ENCODE measurements around the gene RETREG3. TPM values are rescaled to one million over a fixed set of nuclear protein-coding genes. Genes with fewer than 3 reads are reported as not detected.
A peak's percentile ranks its signal among the peaks of the same experiment; 100 is the strongest.

The RETREG3 gene
- total and polyA plus RNA-seq, 9 of the 15 experiments (the other 6 are each of a cell fraction or from before 2014, with no cell fraction given): 4.1 to 39.0 (median 16.9) TPM

- no peak for TF ChIP-seq HDAC6 (IDR thresholded peaks at IDR 0.05; ENCODE audit: low read depth, low read length)
- no peak for TF ChIP-seq HDGF (IDR thresholded peaks at IDR 0.05)
- TF ChIP-seq HINFP (tag; conservative IDR thresholded peaks at IDR 0.05; ENCODE audit: low read depth): no peak
- no peak for TF ChIP-seq ATF2 (CRISPR knock-in tag; IDR thresholded peaks at IDR 0.05)
- TF ChIP-seq, protein P1, sequence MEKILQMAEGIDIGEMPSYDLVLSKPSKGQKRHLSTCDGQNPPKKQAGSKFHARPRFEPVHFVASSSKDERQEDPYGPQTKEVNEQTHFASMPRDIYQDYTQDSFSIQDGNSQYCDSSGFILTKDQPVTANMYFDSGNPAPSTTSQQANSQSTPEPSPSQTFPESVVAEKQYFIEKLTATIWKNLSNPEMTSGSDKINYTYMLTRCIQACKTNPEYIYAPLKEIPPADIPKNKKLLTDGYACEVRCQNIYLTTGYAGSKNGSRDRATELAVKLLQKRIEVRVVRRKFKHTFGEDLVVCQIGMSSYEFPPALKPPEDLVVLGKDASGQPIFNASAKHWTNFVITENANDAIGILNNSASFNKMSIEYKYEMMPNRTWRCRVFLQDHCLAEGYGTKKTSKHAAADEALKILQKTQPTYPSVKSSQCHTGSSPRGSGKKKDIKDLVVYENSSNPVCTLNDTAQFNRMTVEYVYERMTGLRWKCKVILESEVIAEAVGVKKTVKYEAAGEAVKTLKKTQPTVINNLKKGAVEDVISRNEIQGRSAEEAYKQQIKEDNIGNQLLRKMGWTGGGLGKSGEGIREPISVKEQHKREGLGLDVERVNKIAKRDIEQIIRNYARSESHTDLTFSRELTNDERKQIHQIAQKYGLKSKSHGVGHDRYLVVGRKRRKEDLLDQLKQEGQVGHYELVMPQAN (IDR thresholded peaks at IDR 0.05; ENCODE audit: borderline replicate concordance): no peak
- no peak for TF ChIP-seq ZNF668 (CRISPR knock-in tag; IDR thresholded peaks at IDR 0.05)
- TF ChIP-seq ESRRA (IDR thresholded peaks at IDR 0.05; ENCODE audit: borderline replicate concordance, low read depth): peak; percentile 41; the same call in 1 of the 2 replicates
- no peak for TF ChIP-seq ZNF696 (CRISPR knock-in tag; conservative IDR thresholded peaks at IDR 0.05)
- no peak for TF ChIP-seq NELFE (IDR thresholded peaks at IDR 0.05; ENCODE audit: insufficient read depth, insufficient read length)
- TF ChIP-seq NONO (IDR thresholded peaks at IDR 0.05; ENCODE audit: low read depth in 2 of 2, low read length in 1 of 2): no peak
- TF ChIP-seq TAL1 (IDR thresholded peaks at IDR 0.05): no peak; the same call in 1 of the 2 replicates
- TF ChIP-seq ZBTB12 (CRISPR knock-in tag; IDR thresholded peaks at IDR 0.05): no peak
- TF ChIP-seq ZNF165 (CRISPR knock-in tag; IDR thresholded peaks at IDR 0.05; ENCODE audit: borderline replicate concordance): no peak
- TF ChIP-seq TRIM24 (IDR thresholded peaks at IDR 0.05): no peak
- peak; percentile 78; the same call in 1 of the 2 replicates for TF ChIP-seq CREM (IDR thresholded peaks at IDR 0.05; ENCODE audit: low read depth)
- TF ChIP-seq SNIP1 (IDR thresholded peaks at IDR 0.05; ENCODE audit: low read depth): no peak
- TF ChIP-seq ELF2 (CRISPR knock-in tag; IDR thresholded peaks at IDR 0.05): no peak
- no peak for TF ChIP-seq ETV1 (tag; conservative IDR thresholded peaks at IDR 0.05; ENCODE audit: low read depth)
- no peak for TF ChIP-seq MECOM (CRISPR knock-in tag; IDR thresholded peaks at IDR 0.05)
- no peak for TF ChIP-seq FOXM1 (IDR thresholded peaks at IDR 0.05; ENCODE audit: low read depth)
- no peak for TF ChIP-seq FOXM1 (CRISPR knock-in tag; IDR thresholded peaks at IDR 0.05; ENCODE audit: low read depth)
- peak; percentile 50; the same call in 1 of the 2 replicates for TF ChIP-seq SMAD4 (CRISPR knock-in tag; conservative IDR thresholded peaks at IDR 0.05)
- no peak for TF ChIP-seq NFIC (IDR thresholded peaks at IDR 0.05)
- no peak for TF ChIP-seq ZFP1 (CRISPR knock-in tag; IDR thresholded peaks at IDR 0.05)
- TF ChIP-seq BHLHE40 (IDR thresholded peaks at IDR 0.05; ENCODE audit: low read length): no peak
- no peak for TF ChIP-seq PHF21A (IDR thresholded peaks at IDR 0.05; ENCODE audit: borderline replicate concordance, low read depth)
These were observed 30.8 kb downstream of the RETREG3 start (continued) for GRCh38 chr17:42578282-42578869.
